Endometrium (tissue), 2 donors: ENCODE measurements around the gene ALOX5.
"Not testable (repeated sequence)": the region's sequence is repeated elsewhere in the genome, so short reads cannot be mapped to it uniquely, and the experiment has no call there.

ENCODE experiments used
- FAIRE-seq: peaks from 2 replicates; lab custom pipeline; 2012; peaks lifted over from hg19 to GRCh38; lab: Jason Lieb, UNC
- donor health status: control.
- donor health status: control.

Gene ALOX5

DNA sequence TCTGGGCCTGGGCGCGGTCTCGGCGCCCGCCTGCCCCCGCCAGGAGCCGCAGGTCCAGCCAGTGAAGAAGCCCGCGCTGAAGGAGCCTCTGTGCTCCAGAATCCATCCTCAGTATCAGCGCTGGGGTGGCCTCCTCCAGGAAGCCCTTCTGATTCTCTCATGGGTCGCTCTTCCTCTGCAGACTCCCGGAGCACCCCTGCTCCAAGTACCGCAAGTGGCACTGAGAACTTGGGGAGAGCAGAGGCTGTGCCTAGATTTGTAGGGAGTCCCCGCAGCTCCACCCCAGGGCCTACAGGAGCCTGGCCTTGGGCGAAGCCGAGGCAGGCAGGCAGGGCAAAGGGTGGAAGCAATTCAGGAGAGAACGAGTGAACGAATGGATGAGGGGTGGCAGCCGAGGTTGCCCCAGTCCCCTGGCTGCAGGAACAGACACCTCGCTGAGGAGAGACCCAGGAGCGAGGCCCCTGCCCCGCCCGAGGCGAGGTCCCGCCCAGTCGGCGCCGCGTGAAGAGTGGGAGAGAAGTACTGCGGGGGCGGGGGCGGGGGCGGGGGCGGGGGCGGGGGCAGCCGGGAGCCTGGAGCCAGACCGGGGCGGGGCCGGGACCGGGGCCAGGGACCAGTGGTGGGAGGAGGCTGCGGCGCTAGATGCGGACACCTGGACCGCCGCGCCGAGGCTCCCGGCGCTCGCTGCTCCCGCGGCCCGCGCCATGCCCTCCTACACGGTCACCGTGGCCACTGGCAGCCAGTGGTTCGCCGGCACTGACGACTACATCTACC is at the start of gene ALOX5:
TSS of gene ALOX5 (plus strand) at position 641 of the 774 bp plus-strand sequence. CDS start at position 705, 64 bp downstream.
- no peak for FAIRE-seq

DNA sequence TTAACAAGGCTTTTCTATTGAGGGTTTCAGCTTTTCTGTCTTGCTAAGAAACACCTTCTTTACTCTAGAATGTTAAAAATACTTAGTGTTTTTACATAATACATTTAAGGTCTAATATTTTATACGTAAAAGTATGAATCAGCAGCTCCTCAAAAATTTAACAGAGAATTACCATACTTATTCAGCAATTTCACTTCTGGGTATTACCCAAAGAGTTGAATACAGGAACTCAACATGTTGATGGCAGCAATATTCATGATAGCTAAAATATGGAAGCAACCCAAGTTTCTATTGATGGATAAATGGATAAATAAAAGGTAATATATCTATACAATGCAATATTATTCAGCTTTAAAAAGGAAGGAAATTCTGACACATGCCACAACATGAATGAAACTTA is 48.9 kb upstream of the ALOX5 start:
- FAIRE-seq: no peak

DNA sequence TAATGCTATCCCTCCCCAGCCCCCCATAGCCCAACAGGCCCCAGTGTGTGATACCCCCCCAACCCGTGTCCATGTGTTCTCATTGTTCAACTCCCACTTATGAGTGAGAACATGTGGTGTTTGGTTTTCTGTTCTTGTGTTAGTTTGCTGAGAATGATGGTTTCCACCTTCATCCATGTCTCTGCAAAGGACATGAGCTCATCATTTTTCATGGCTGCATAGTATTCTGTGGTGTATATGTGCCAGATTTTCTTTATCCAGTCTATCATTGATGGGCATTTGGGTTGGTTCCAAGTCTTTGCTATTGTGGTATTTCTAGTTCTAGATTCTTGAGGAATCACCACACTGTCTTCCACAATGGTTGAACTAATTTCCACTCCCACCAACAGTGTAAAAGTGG is 47.2 kb upstream of the ALOX5 start:
- FAIRE-seq: not testable (repeated sequence)

DNA sequence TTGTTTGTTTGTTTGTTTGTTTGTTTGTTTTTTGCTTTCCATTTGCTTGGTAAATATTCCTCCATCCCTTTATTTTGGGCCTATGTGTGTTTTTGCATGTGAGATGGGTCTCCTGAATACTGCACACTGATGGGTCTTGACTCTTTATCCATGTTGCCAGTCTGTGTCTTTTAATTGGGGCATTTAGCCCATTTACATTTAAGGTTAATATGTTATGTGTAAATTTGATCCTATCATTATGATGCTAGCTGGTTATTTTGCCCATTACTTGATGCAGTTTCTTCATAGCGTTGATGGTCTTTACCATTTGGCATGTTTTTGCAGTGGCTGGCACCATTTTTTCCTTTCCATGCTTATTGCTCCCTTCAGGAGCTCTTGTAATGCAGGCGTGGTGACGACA is 42.2 kb upstream of the ALOX5 start:
- not testable (repeated sequence) for FAIRE-seq

DNA sequence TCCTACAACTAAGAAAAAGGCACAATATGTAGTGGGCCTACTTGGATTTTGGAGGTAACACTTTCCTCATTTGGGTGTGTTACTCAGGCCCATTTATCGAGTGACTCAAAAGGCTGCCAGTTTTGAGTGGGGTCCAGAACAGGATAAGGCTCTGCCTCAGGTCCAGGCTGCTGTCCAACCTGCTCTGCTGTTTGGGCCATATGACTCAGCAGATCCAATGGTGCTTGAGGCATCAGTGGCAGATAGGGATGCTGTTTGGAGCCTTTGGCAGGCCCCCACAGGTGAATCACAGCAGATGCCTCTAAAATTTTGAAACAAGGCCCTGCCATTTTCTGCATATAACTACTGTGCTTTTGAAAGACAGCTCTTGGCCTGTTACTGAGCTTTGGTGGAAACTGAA is 34.1 kb upstream of the ALOX5 start:
- FAIRE-seq: no peak

DNA sequence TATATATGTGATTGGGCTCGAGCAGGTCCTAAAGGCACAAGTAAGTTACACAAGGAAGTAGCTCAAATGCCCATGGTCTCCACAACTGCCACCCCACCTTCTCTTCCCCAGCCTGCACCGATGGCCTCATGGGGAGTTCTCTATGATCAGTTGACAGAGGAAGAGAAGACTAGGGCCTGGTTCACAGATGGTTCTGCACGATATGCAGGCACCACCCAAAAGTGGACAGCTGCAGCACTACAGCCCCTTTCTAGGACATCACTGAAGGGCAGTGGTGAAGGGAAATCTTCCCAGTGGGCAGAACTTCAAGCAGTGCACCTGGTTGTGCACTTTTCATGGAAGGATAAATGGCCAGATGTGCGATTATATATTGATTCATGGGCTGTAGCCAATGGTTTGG is 33.6 kb upstream of the ALOX5 start:
- FAIRE-seq: not testable (repeated sequence)

DNA sequence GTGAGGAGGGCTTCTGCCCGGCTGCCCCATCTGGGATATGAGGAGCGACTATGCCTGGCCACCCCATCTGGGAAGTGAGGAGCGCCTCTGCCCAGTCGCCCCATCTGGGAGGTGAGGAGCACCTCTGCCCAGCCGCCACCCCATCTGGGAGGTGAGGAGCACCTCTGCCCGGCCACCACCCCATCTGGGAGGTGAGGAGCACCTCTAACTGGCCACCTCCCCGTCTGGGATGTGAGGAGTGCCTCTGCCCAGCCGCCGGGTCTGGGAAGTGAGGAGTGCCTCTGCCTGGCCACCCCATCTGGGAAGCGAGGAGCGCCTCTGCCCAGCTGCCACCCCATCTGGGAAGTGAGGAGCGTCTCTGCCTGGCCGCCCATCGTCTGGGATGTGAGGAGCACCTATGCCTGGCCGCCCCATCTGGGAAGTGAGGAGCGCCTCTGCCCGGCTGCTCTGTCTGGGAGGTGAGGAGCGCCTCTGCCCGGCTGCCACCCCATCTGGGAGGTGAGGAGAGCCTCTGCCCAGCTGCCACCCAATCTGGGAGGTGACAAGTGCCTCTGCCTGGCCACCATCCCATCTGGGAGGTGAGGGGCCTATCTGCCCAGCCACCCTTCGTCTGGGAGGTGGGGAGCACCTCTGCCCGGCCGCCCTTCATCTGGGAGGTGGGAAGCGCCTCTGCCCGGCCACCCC is 27.2 kb upstream of the ALOX5 start:
- FAIRE-seq: not testable (repeated sequence)

DNA sequence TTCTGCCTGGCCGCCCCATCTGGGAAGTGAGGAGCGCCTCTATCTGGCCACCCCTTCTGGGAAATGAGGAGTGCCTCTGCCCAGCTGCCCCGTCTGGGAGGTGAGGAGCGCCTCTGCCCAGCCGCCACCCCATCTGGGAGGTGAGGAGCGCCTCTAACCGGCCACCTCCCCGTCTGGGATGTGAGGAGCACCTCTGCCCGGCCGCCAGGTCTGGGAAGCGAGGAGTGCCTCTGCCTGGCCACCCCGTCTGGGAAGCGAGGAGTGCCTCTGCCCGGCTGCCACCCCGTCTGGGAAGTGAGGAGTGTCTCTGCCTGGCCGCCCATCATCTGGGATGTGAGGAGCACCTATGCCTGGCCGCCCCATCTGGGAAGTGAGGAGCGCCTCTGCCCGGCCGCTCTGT is 26.6 kb upstream of the ALOX5 start:
- not testable (repeated sequence) for FAIRE-seq

DNA sequence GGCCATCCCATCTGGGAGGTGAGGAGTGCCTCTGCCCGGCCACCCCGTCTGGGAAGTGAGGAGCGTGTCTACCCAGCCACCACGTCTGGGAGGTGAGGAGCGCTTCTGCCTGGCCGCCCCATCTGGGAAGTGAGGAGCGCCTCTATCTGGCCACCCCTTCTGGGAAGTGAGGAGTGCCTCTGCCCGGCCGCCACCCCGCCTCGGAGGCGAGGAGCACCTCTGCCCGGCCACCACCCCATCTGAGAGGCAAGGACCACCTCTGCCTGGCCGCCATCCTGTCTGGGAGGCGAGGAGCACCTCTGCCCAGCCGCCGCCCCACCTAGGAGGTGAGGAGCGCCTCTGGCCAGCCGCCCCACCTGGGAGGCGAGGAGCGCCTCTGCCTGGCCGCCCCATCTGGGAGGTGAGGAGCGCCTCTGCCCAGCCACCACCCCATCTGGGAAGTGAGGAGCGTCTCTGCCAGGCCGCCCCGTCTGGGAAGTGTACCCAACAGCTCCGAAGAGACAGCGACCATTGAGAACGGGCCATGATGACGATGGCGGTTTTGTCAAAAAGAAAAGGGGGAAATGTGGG is 25.7 kb upstream of the ALOX5 start:
- FAIRE-seq: not testable (repeated sequence)

DNA sequence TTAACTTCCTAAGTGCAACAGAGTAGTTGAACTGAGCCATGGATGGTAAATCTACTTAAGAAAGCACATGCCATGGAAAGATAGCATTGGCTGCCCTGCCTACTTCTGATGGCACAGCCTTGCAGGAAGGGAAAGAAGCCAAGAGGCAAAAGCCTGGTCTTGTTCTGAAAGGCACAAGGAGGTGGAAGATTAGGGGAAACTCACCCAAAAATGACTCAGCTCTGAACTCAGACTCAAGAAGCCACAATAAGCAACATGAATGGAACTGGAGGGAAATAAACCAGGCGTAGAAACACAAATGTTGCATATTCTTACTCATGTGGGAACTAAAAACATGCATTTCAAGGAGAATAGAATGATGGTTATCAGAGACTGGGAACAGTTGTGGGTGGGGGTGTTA is 20.8 kb upstream of the ALOX5 start:
- FAIRE-seq: no peak

DNA sequence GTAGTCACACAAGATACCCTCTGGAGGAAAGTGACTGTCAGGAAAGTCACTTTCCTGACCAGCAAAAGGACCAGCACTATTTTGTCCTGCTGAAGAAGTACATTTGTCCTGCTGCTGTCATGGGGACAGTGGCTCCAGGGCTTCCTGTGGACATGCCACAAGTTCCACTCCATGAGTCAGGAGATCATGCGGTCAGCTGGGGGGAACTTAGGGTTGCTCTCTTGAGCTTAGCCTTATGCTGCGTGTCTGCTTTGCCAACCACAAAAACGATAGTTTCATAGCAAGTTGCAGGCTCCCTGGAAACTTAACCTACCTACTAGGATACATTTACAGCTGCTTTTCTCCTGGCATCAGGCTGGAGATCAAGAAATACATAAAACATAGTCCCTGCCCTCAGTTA is 19.8 kb upstream of the ALOX5 start:
- FAIRE-seq: no peak

DNA sequence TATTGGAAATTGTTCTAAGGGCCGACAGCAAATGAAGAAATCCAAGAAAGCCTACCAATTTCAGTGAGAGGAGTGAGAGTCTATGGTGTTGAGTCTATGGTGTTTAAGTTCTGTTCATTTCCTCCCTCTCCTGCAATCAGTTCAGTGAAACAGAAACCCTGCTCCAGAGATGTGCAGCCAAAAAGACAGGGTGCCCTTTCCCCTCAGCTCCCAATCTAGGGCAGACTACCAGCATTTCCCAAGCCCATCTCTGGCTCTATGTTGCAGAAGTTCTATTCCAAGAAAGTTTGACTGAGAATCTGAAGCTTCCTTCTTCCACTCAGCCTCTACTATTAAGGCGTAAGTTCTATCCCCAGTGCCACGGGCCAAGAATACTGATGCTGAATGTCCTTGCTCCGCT is 18.5 kb upstream of the ALOX5 start:
- FAIRE-seq: no peak

DNA sequence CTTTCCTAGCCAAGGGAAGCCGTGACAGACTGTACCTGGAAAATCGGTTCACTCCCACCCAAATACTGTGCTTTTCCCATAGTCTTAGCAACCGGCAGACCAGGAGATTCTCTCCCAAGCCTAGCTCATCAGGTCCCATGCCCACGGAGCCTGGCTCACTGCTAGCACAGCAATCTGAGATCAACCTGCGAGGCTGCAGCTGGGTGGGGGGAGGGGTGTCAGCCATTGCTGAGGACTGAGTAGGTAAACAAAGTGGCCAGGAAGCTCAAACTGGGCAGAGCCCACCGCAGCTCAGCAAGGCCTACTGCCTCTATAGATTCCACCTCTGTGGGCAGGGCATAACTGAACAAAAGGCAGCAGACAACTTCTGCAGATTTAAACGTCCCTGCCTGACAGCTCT is 15.1 kb upstream of the ALOX5 start:
- FAIRE-seq: not testable (repeated sequence)

DNA sequence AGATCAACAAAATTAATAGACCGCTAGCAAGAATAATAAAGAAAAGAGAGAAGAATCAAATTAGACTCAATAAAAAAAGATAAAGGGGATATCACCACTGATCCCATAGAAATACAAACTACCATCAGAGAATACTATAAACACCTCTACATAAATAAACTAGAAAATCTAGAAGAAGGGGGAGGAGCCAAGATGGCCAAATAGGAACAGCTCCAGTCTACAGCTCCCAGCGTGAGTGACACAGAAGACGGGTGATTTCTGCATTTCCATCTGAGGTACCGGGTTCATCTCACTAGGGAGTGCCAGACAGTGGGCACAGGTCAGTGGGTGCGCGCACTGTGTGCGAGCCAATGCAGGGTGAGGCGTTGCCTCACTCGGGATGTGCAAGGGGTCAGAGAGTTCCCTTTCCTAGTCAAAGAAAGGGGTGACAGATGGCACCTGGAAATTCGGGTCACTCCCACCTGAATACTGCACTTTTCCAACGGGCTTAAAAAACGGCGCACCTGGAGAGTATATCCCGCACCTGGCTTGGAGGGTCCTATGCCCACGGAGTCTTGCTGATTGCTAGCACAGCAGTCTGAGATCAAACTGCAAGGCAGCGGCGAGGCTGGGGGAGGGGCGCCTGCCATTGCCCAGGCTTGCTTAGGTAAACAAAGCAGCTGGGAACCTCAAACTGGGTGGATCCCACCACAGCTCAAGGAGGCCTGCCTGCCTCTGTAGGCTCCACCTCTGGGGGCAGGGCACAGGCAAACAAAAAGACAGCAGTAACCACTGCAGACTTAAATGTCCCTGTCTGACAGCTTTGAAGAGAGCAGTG is 11.8 kb upstream of the ALOX5 start:
- not testable (repeated sequence) for FAIRE-seq

DNA sequence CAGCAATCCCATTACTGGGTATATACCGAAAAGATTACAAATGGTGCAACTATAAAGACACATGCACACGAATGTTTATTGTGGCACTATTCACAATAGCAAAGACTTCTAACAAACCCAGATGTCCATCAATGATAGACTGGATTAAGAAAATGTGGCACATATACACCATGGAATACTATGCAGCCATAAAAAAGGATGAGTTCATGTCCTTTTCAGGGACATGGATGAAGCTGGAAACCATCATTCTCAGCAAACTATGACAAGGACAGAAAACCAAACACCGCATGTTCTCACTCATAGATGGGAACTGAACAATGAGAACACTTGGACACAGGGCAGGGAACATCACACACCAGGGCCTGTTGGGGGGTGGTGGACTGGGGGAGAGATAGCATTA is 6.4 kb upstream of the ALOX5 start:
- FAIRE-seq: not testable (repeated sequence)

DNA sequence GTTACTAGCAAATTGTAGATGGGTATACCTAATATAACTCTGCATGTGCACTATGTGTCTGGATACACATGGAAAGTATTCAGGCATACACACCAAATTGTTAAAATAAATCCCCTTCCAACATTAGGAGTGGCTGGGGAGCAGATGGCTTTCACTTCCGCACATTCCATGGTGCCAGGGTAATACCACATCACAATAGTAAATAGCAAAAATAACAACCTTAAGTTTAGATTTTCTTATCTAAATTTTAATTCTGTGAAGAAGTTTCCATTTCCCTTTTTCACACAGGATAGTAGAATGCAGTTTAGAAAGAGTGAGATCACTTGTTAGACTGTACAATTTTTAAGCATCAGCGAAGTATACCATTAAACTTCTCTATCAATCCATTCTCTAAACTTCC is 5.8 kb upstream of the ALOX5 start:
- FAIRE-seq: no peak

DNA sequence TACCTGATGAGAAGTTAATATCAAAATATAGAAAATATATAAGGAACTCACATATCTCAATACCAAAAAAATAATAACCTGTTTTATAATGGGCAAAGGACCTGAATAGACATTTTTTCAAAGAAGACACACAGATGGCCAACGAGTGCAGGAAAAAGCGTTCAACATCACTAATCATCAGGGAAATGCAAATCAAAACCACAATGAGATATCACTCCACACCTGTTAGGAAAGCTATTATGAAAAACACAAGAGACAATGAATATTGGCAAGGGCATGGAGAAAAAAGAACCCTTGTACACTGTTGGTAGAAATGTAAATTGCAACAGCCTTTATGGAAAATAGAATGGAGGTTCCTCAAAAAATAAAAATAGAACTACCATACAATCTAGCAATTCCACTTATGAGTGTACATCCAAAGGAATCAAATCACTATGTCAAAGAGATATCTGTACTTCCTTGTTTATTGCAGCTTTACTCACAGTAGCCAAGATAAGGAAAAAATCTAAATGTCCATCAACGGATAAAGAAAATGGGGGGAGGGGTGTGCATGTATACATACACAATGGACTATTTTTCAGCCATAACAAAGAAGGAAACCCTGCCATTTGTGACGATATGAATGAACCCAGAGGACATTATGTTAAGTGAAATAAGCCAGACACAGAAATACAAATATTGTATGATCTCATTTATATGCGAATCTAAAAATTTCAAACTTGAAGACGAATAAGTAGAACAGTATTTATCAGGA is 3.6 kb upstream of the ALOX5 start:
- FAIRE-seq: no peak

DNA sequence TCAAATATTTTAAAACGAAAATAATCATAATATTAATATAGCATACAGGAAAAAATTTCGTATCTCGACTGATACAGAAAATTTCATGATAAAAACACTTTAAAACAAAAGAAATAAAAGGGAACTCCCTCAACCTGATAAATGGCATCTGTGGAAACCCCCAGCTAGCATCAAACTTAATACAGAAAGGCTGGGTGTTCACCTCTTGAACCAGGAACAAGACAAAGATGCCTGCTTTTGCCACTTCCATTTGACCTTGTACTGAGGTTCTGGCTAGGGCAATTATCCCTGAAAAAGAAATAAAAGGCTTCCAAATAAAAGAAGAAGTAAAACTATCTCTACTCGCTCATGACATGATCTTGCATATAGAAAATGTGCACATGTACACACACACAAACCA is 2.5 kb upstream of the ALOX5 start:
- FAIRE-seq: no peak

DNA sequence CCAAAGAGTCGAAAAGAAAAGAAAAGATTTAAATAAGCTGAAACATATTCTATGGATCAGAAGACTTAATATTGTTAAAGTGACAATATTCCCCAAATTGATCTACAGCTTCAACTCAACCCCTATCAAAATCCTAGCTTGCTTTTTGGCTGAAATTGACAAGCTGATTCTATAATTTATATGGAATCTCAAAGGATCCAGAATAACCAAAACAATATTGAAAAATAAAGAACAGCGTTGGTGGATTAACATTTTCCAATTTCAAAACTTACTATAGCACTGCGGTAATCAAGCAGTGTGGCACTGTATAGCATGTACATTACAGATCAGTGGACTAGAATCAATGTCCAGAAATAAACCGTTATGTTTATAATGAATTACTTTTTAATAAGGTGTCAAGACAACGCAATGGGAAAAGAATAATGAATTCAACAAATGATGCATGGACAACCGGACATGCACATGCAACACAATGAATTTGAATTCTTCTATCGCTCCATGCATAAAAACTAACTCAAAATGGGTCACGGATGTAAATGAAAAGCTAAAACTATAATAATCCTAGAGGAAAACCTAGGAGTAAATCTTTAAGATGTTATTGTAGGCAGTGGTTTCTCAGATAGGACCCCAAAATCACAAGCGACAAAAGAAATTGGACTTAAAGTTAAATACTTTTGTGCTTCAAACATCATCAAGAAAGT is 1.6 kb upstream of the ALOX5 start:
- no peak for FAIRE-seq

DNA sequence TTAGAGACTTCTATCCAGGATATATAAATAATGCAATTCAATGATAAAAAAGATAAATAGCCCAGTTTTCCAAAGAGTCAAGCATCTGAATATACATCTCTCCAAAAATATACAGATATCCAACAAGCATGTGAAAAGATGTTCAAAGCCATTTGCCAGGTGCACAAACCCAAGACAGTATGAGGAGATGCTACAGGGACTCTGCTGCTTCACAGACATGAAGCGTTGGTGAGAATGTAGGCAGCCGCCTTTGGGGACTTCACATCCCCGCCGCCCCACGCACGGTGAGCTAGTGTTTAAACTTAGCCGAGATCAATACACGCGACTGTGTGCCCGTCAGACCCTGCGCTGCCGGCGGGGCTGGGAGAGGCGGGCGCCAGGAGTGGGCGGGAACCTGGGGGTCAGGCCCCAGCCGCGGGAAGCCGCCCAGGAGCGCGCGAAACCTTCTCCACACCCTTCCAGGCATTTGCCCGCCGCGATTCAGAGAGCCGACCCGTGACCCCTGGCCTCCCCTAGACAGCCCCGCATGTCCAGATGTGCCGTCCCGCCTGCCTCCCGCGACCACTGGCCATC is 927 bp upstream of the ALOX5 start:
- FAIRE-seq: no peak
